ENCODE data around the gene MOG.

- no peak for TF ChIP-seq CTCF (IDR thresholded peaks at IDR 0.05)
- TF ChIP-seq ZFX (IDR thresholded peaks at IDR 0.05; ENCODE audit: borderline replicate concordance): no peak
These were observed 48.8 kb upstream of the MOG start for GRCh38 chr6:29608131-29608530.

Measured in 22Rv1 (cell line).